ENCODE results near the gene AGPAT3.

GRCh38 chr21:44006017-44006619 lies 141.1 kb downstream of the AGPAT3 start:
- TF ChIP-seq POLR2AphosphoS5 (IDR thresholded peaks at IDR 0.05) (peak in 1 of 2 donors; percentile 10), CTCF (IDR thresholded peaks at IDR 0.05) (no peak)

Measured in esophagus muscularis mucosa (tissue), 3 donors.